ENCODE data around the gene MOCS3. TPM values are rescaled to one million over a fixed set of nuclear protein-coding genes. Genes with fewer than 3 reads are reported as not detected.

MOCS3 gene
- 1 to 10 TPM; 4.6 to 5.1 (median 5.1) TPM for polyA plus RNA-seq (ENCODE audit: insufficient read length in 3 of 3)

GRCh38 chr20:50958615-50959542, at the start of gene MOCS3:
Gene MOCS3 (plus strand): TSS chr20:50958818. CDS start chr20:50958843, 25 bp downstream.
- peak in 2 of 3 donors; percentile 92 to 93 for DNase-seq (ENCODE audit: low read depth in 3 of 3, low spot score in 2 of 3)

GRCh38 chr20:50909413-50909812, 49.2 kb upstream of the MOCS3 start:
- no peak for DNase-seq (ENCODE audit: low read depth in 3 of 3, low spot score in 2 of 3)

GRCh38 chr20:50911030-50911429, 47.6 kb upstream of the MOCS3 start:
- DNase-seq (ENCODE audit: low read depth in 3 of 3, low spot score in 2 of 3) = no peak

GRCh38 chr20:50911716-50912115, 46.9 kb upstream of the MOCS3 start:
- DNase-seq (ENCODE audit: low read depth in 3 of 3, low spot score in 2 of 3) = no peak

- DNase-seq (ENCODE audit: low read depth in 3 of 3, low spot score in 2 of 3) = no peak
Observed at GRCh38 chr20:50913690-50914375, 44.8 kb upstream of the MOCS3 start.

- no peak for DNase-seq (ENCODE audit: low read depth in 3 of 3, low spot score in 2 of 3)
Observed at GRCh38 chr20:50915424-50915823, 43.2 kb upstream of the MOCS3 start.

GRCh38 chr20:50916257-50916656, 42.4 kb upstream of the MOCS3 start:
- no peak for DNase-seq (ENCODE audit: low read depth in 3 of 3, low spot score in 2 of 3)

- DNase-seq (ENCODE audit: low read depth in 3 of 3, low spot score in 2 of 3) = no peak
Observed at GRCh38 chr20:50916934-50917333, 41.7 kb upstream of the MOCS3 start.

- DNase-seq (ENCODE audit: low read depth in 3 of 3, low spot score in 2 of 3) = no peak
Observed at GRCh38 chr20:50918403-50918802, 40.2 kb upstream of the MOCS3 start.

GRCh38 chr20:50919567-50919966, 39.1 kb upstream of the MOCS3 start:
- DNase-seq (ENCODE audit: low read depth in 3 of 3, low spot score in 2 of 3) = no peak

GRCh38 chr20:50920997-50921396, 37.6 kb upstream of the MOCS3 start:
- no peak for DNase-seq (ENCODE audit: low read depth in 3 of 3, low spot score in 2 of 3)

- no peak for DNase-seq (ENCODE audit: low read depth in 3 of 3, low spot score in 2 of 3)
Observed at GRCh38 chr20:50921803-50922501, 36.7 kb upstream of the MOCS3 start.

GRCh38 chr20:50924261-50924920, 34.2 kb upstream of the MOCS3 start:
- DNase-seq (ENCODE audit: low read depth in 3 of 3, low spot score in 2 of 3) = no peak

GRCh38 chr20:50926530-50926929, 32.1 kb upstream of the MOCS3 start:
- DNase-seq (ENCODE audit: low read depth in 3 of 3, low spot score in 2 of 3) = no peak

- no peak for DNase-seq (ENCODE audit: low read depth in 3 of 3, low spot score in 2 of 3)
Observed at GRCh38 chr20:50928469-50928868, 30.1 kb upstream of the MOCS3 start.

GRCh38 chr20:50929299-50930138, 29.1 kb upstream of the MOCS3 start:
- DNase-seq (ENCODE audit: low read depth in 3 of 3, low spot score in 2 of 3) = peak; percentile 88 to 91 (median 89)

GRCh38 chr20:50930139-50930975, 28.3 kb upstream of the MOCS3 start:
- DNase-seq (ENCODE audit: low read depth in 3 of 3, low spot score in 2 of 3) = no peak

GRCh38 chr20:50930976-50931305, 27.7 kb upstream of the MOCS3 start:
- no peak for DNase-seq (ENCODE audit: low read depth in 3 of 3, low spot score in 2 of 3)
